NCI-H510A treated with DMSO at 0.1 percent for 48 hours (cell line): ENCODE measurements around the gene LENG1.

Source experiments
- DNase-seq: peaks from one replicate; lab custom pipeline; 2025; lab: John Stamatoyannopoulos, UW

LENG1 gene

DNA sequence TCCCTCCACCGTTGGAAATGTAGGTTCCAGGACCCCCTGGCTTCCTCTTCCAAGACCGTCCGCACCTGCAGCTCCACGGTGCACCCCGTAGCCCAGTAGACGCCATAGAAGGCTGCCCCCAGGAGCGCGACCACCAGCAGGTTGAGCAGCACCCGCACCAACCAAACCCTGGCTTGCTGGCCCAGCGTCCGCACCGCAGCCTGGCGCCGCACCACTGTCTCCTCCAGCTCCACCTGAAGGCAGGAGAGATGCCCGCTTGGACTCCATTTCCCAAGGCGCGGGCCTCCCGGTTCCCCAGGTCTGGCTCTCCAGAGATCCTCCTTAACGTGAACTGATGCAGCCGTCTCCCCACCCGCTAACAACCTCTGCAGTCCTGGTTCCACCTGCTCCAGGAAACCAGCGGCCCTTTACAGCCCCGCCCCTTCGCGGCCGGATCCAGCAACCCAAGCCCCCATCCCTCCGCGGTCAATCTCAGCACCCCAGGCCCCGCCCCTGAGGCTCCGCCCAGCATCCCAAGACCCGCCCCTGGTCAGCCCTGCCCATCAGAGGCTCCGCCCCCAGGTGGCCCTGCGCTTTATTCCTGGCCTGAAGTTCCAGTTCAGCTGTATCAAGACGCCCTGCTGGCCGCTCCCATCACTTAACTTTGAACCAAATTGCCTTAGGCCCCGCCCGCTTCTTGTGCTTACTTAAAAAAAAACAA lies 5.0 kb upstream of the LENG1 start:
- no peak for DNase-seq

DNA sequence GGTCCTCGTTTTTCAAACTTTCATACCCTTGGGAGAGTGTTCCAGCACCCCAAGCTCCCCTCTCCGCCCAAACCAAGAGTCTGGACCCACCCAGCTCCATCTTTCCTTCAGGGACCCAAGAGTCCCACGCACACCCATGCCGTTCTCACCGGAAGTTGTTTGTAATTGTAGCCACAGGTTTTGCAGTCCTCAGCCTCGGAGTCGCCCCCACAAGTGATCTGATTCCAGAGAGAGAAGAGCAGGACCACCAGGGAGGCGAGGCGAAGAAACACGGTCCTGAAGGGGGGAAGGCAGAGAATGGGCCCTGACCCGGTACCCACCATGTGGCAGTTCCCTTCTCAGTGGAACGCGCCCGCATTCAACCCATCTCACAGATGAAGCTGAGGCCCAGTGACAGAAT lies 3.4 kb upstream of the LENG1 start:
- no peak for DNase-seq

DNA sequence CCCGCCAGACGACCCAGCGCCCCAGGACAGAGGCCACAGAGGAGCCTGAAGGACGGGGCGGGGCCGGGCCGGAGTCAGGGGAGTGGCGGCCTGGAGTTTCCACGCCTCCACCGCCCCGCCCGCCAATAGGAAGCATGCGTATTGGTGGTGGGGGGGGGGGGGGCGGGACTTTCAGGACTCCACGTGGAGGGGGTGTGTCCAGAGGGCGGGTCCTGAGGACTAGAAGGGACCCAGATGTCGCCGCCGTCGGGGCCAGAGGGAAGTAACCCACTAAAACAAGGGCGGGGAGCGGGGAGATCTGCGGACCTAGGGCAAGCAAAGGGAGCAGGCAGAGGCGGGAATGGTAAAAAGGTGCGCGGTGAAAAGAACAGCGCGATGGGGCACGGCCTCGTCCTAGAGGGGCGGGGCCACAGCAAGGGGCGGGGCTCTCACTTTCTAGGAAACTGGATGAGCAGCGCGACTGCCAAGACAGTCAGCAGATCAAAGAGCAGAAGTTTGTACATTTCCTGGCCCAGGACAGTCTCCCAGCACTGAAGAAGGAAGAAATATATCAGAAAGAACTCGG lies 2.8 kb upstream of the LENG1 start:
- DNase-seq: no peak

DNA sequence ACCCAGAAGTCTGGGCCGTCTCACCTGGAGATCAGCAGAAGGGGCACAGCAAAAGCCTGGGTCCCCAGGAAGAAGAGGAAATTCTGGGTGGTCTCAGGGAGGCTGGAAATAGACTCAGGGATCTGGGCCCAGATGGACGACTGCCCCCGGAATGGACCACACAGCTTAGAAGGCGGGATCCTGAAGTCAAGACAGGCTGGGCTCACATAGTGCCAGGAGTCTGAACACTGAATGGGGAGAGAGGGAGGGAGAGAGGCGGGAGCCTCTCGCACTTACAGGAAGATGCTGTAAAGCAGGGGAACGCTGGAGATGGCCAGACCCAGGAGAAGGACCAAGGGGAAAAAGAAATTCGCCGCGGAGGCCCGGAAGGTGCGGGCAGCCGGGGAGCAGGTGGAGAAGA lies 1.3 kb upstream of the LENG1 start:
- DNase-seq: peak; percentile 36

DNA sequence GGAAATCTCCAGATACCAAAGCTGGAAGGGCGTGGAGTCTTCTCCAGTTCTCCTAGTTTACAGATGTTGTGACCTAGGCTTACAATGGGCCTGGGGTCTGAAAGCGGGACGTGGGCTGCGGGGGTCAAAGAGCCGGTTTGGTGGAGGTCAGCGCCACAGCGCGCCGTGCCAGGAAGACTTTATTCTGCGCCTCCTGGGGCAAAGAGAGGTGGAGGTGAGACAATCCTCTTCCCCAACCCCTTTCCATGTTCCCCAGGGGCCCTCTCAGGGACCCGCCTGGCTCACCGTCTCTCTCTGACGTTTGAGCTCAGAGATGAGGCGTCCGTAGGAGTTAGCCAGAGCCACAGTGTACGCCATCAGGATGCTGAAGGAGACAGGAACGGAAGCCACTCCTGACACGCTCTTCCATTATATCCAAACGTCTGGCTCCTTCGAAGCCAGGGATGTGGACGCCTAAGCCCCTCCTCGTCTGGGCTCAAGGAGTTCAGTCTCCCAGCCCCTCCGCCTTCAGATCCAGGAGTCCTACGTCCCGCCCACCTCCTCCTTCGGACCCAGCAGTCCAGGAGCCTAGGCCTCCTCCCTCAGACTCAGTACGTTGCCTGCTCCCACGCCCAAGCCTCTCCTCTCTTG lies 776 bp upstream of the LENG1 start:
- peak; percentile 47 for DNase-seq

DNA sequence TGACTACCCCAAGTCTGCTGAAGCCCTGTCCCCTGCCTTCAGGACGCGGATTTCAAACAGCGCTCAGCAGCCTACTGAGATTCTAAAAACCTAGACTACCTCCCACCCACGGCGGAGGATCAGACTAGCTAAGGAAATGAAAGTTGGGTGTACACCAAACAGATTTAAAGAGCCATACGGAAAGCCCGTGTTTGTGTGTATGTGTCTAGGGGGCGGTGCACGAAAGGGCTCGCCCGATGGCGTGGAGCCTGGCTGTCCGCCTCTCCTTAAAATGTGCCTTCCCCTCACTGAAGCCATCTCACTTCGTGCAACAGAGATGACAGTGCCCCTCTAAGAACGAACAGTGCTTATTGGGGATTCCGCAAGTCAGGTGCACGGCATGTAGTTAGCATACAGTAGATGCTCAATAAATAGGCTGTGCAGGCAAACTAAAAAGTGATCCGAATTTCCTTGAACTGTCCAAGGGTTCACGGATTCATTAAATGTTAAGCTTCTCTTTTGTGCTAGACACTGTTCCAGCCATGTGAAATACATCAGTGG lies 639 bp downstream of the LENG1 start:
- no peak for DNase-seq

DNA sequence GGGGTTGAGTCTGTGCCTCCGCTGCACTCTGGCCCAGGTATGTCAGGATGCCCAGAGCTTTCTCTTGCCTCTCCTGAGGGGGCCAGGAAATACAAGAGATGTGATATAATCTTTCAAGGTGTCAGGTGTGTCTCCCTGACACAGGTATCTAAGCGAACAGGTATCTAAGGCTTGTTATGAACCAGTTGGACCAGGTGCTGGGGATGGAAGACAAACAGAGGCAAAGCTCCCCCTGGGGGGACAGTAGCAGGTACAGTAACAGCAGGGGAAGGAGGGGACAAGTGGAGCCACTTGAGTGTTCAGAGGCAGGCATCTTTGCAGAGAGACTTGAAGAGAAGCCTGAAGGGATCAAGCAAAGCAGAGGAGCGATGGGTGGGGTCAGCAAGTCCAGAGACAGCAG lies 2.6 kb downstream of the LENG1 start:
- DNase-seq: peak; percentile 19

DNA sequence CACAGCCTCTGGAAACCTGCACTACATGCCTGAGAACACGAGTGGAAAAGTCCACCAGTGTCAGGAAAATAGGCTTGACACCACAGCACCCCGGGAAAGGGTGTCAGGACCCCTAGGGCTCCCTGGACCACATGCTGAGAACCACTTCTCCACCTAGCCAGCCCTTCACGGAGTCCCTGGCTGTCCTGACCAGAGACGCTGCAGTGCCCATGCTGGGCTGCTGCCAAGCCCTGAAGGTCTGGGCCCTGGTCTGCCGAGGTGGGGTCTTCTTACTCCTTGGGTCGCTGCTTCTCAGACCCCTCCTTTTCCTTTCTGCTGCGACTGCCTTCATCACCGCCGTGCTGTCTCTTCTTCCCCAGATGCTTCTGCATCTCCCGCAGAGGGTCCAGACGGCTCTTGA lies 3.0 kb downstream of the LENG1 start:
- DNase-seq: no peak

DNA sequence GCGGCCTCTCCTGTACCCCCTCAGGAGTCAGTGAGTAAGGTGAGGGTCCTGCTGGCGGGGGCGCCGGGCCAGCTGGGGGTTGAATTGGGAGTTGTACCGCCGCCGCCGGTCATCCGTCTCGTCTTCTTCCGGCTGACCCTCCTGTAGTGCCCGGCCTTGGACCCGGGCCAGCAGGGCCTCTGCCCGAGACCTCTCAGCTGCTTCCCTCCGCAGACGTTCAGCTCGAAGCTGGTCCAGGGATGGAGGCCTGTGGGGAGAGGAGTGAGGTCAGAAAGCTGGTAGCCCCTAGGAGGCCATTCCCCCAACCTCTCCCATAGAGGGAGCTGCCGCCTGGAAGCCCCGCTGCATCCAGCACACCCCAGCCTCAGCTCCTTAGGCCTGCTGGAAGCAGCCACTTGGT lies 3.8 kb downstream of the LENG1 start:
- no peak for DNase-seq

DNA sequence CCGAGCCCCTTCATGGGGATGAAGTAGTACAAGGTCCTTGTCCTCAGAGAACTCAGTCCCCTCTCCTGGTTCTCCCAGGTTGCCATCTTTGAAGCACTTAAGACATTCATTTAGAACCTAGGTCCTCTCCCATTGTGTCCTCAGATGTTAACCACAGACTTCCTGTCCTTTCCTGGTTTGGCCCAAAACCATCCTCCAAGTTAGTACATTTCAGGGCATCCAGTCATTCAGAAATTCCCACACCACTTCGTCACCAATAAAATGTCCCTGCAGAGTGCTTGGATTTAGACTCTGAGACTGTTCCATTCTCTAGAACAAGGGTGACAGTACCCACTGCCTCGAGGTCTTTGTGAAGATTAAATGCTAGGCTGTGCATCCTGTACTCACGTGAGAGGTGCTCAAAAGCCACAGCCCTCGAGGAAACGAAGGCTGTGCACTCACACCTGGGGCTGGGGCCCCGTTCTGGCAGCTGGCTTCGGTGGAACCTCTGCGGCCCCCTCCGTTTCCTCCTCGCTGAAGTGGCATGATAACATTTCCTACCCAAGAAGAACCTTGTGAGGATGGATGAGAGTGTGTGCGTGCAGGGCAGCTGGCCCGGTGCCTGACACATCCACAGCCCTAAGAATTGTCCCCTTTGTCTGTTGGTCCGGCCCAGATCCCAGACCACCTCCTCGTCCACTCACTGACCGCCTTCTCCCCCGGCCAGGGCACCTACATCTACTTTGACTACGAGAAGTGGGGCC lies 4.7 kb downstream of the LENG1 start:
- no peak for DNase-seq

DNA sequence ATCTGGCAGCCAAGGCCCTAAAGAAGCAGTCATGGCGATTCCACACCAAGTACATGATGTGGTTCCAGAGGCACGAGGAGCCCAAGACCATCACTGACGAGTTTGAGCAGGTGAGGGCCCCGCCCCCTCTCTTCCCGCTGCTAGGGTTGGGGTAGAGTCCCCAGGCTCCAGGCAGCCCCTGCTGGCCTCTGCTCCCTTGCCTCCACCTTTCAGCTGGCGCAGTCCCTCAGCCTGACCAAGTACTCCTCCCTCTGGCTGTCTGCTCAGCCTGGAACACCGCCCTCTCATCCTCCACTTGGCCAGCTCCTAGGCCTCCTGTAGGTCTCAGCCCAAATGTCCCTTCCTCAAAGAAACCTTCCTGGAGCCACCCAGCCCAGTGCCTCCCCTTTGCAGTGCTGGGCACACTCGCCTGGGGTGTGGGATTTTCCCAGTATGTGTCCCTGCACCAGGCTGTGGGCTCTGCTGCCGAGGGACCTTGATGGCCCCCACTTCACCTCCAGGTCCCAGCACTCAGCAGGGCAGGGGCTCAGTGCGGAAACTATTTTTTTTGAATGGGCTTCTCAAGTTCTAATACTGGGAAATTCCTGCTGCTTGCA lies 5.7 kb downstream of the LENG1 start:
- DNase-seq: no peak

DNA sequence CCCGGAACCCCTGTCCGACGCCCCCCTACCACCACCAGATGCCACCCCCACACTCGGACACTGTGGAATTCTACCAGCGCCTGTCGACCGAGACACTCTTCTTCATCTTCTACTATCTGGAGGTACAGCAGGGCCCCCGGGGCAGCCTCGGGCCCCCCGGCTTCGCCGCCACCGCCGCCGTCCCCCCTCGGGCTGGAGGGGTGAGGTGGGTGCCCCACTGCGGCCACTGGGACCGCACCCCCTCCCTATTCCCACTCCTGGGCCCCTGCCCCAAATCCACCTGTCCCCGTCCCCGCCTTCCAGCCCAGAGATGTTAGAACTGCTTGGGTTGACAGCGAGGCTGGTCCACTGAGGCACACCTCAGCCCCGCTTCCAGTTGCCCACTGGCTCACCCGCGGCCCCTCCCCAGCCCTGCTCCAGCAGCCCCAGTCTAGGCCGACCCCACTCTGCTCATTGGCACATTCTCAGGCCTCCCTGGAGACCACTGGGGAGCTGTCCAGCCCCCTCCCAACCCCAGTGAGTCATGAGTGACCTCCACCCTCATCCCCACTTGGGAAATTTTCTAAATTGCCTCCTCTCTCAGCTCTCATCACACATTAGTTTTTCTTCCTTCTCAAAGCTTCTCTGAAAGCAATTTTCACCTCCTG lies 6.5 kb downstream of the LENG1 start:
- DNase-seq: no peak

DNA sequence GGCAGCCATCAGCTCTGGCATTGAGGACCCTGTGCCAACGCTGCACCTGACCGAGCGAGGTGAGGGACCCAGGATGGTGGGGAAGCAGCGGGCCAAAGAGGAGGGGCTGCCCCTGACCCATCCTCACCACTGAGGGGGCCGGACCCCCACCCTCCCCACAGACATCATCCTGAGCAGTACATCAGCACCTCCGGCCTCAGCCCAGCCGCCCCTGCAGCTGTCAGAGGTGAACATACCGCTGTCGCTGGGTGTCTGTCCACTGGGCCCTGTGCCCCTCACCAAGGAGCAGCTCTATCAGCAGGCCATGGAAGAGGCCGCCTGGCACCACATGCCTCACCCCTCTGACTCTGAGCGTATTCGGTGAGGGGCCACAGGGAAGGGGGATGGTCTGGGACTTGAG lies 7.3 kb downstream of the LENG1 start:
- DNase-seq: no peak

DNA sequence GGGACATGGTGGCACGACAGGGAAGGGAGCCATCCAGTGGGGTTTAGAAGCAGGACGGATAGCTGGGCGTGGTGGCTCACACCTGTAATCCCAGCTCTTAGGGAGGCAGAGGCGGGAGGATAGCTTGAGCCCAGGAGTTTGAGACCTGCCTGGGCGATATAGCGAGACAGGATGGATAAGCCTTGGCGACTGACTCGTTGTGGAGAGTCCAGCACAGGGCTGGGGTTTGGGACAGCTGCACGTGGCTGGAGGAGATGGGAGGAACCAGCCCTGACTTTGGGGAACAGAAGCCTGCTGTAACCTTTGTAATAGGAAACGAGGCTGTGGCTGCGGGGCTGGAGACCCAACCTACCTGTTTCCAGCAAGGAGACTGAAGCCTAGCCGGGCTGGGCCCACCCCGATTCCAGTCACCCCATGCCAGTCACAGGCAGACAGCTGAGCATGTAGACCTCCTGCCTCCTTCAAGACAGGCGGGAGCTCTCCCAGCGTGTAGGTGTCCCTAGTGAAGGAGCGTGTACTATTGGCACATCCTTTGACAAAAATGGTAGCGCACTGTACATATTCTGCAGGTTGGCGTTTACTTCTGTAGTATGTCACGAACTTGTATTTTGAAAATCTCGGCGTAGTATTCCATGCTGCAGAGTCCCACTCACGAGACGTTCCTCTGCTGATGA lies 8.0 kb downstream of the LENG1 start:
- DNase-seq: no peak

DNA sequence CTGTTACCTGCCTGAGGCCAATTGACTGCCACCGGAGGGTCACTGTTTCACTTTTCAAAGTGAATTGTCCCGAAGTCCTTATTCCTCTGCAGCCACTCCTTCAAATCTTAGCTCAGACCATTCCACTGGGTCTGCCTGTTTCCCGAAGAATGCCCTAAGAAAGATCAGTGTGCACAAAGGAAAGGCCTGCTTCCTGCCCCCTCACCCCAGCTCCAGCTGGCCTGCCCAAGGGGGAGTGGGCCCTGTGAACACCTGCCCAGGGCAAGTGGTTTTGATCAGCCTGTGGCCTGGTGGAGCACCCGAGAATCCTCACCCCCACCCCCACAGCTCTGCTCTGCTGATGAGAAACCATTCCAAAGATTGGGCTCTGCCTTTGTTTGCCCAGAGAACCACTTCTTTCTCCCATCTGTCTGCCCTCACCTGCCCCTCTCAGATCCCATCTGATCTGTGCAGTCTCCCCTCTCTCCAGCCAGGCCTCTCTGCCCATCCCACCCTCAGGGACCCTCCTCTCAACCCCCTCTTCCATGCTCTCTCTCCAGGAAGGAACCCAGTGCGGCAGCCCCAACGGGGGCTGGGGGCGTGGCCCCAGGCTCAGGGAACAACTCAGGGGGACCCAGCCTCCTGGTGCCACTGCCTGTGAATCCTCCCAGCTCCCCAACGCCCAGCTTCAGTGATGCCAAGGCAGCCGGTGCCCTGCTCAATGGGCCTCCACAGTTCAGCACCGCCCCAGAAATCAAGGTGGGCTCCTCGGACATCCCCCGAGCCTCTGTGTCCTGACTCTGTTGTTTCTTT lies 10.3 kb downstream of the LENG1 start:
- DNase-seq: no peak

DNA sequence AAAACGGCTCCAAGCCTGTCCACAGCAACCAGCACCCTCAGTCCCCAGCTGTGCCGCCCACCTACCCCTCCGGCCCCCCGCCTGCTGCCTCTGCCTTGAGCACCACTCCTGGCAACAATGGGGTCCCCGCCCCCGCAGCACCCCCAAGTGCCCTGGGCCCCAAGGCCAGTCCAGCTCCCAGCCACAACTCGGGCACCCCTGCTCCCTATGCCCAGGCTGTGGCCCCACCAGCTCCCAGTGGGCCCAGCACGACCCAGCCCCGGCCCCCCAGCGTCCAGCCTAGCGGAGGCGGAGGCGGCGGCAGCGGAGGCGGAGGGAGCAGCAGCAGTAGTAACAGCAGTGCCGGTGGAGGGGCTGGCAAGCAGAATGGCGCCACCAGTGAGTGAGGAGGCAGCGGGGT lies 11.4 kb downstream of the LENG1 start:
- no peak for DNase-seq

DNA sequence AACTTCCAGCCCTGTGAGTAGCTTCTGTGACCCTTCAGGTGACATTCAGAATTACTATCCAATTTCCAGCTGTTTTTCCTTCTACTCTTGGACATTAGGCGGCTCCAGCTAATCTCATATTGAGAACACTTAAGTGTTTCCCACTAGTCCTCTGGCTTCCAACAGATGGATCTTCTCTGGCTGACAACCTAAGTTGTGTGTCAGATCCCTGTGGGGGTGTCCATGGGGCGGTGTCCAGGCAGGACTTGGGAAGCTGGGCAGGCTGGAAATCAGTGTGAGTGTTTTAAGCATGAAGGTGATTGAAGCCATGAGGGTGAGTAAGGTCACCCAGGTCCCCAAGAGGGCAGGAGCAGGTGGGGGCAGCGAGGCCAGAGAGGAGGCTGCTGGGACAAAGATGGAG lies 11.8 kb downstream of the LENG1 start:
- no peak for DNase-seq

DNA sequence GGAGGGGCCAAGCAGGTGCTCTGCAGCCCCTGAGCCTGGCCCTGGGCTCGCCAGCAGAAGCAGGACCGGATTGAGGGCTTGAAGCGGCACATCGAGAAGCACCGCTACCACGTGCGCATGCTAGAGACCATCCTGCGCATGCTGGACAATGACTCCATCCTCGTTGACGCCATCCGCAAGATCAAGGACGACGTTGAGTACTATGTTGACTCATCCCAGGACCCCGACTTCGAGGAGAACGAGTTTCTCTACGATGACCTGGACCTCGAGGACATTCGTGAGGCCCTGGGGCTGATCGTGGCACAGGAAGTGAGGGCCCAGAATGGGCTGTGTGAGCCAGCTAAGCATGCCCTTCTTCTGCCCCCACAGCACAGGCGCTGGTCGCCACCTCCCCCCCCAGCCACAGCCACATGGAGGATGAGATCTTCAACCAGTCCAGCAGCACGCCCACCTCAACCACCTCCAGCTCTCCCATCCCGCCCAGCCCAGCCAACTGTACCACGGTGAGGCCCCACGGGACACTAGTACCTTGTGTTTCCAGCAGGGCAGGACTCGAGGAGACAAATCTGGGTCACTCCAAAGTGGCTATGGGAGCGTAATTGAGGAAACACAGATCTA lies 13.9 kb downstream of the LENG1 start:
- no peak for DNase-seq

DNA sequence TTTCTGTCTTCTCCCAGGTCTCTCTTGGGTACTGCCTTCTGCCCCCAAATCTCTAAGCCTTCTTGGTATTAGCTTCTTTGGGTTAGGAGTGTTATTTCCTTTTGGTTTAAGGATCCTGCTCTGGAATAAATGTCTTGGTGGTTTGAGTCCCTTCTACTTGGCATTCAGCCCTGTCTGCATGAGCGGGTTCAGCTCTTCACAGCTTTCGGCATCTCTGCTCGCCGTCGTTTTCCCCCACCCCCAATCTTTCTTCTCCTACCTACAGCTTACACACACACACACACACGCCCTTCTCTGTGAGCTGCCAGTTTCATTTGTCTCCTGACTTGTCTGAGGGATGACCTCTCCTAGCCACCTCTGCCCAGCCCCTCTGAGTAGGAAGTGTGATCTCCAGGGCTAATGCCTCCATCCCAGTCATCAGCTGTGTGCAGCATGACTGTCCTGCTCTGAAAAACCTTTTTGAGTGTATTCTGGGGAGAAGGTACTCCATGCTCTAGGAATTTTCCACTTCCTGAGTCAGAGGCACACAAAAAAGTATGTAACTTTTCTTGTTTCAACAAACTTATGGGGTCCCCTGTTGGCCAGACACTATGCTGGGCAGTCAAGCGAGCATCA lies 17.2 kb downstream of the LENG1 start:
- no peak for DNase-seq

DNA sequence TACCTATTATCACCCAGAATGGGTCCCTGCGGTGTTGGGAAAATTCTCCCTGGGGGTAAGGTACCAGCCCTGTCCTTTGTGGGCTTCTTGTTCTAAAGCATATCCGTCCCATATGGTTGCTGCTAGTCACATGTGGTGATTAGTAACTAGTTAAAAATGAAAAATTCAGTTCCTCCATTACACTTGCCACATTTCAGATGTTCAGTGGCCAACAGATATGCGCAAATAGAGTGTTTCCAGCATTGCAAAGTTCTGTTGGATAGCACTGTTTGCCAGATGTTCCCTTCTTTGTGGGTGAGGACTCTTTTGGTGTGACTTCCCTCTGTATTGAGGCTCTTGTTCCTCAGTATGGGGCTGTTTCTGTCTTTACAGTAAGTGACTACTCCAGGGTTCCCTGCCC lies 18.2 kb downstream of the LENG1 start:
- DNase-seq: no peak
